HepG2 (cell line): Measurements from ENCODE around the gene CRNKL1. TPM values are rescaled to one million over a fixed set of nuclear protein-coding genes. Genes with fewer than 3 reads are reported as not detected.

Experiments used
- ATAC-seq: fragments of 200-7000 bp; cut with Tn5 transposase; 3 replicates; pipeline ENCODE4 v1.9.1; 2020; ENCODE audit warnings: mild to moderate bottlenecking, moderate library complexity
- BruUV-seq: library from RNA; stranded (reverse); fragments of 400-500 nt; replicated peaks from 2 replicates; lab custom pipeline; 2021; lab: Mats Ljungman, UMichigan
- CTCF ChIA-PET: fragments of 300-600 bp; formaldehyde crosslinking; extraction: SDS; loops from one replicate; lab custom pipeline; 2021; ENCODE audit warnings: low total read pairs, inconsistent platforms, low intra/inter-chr PET ratio; lab: Yijun Ruan, JAX
- POLR2A ChIA-PET: fragments of 350-600 bp; sonication (Branson Sonifier 250); formaldehyde crosslinking; loops from one replicate; lab custom pipeline; 2020; ENCODE audit warnings: antibody characterized with exemption, inconsistent platforms; lab: Yijun Ruan, JAX
- DNase-seq: peaks from one replicate; pipeline ENCODE4 v3.0.0-alpha.2; 2015; ENCODE audit warnings: low spot score
- FAIRE-seq: peaks from 3 replicates; lab custom pipeline; 2011; peaks lifted over from hg19 to GRCh38; lab: Jason Lieb, UNC
- H2AFZ ChIP-seq: one replicate; pipeline ENCODE4 v1.6.1; 2011; ENCODE audit warnings: low read length, inconsistent platforms
- H3K27ac ChIP-seq: fragments of 300-600 bp; 3 replicates; pipeline ENCODE4 v1.8.0; 2011; ENCODE audit warnings: mixed run types, mild to moderate bottlenecking, mixed read lengths, low read length, inconsistent platforms; ENCODE audit not compliant: insufficient read depth; ENCODE audit errors: extremely low read length
- H3K27me3 ChIP-seq, 2 experiments: fragments of 200-600 bp in 1 of 2; 2 replicates in 1 of 2; 3 replicates in 1 of 2; pipeline versions ENCODE4 v1.6.0 to v1.8.0; 2011; ENCODE audit warnings: low read length in 2 of 2, mild to moderate bottlenecking in 2 of 2, moderate library complexity in 2 of 2, inconsistent platforms in 1 of 2; ENCODE audit not compliant: insufficient read depth in 2 of 2, control insufficient read depth in 1 of 2
- H3K36me3 ChIP-seq, 2 experiments: fragments of 200-600 bp in 1 of 2; replicated peaks in 1 of 2; 2 replicates in 1 of 2; 3 replicates in 1 of 2; pipeline versions ENCODE4 v1.5.1 to v1.8.0; 2011; ENCODE audit warnings: low read length in 2 of 2, inconsistent platforms in 1 of 2; ENCODE audit not compliant: insufficient read depth in 2 of 2, control insufficient read depth in 1 of 2
- H3K4me1 ChIP-seq: 2 replicates; pipeline ENCODE4 v1.5.1; 2012; ENCODE audit warnings: low read length, inconsistent platforms; ENCODE audit not compliant: insufficient read depth
- H3K4me2 ChIP-seq: 2 replicates; pipeline ENCODE4 v1.6.0; 2011; ENCODE audit warnings: low read depth, low read length, inconsistent platforms
- H3K4me3 ChIP-seq, 3 experiments: fragments of 200-600 bp in 1 of 3; sonication (generic), shearing (Covaris generic) in 1 of 3; replicated peaks in 1 of 3; 2 replicates each; pipeline ENCODE4 v1.5.1; 2011 to 2016; ENCODE audit warnings: low read length in 3 of 3, inconsistent platforms in 2 of 3, low read depth in 2 of 3, mild to moderate bottlenecking in 2 of 3, control low read depth in 1 of 3, mixed read lengths in 1 of 3; ENCODE audit not compliant: insufficient read depth in 1 of 3
- H3K79me2 ChIP-seq: one replicate; pipeline ENCODE4 v1.6.1; 2011; ENCODE audit warnings: low read length, inconsistent platforms; ENCODE audit not compliant: insufficient read depth
- H3K9ac ChIP-seq: 2 replicates; pipeline ENCODE4 v1.6.0; 2011; ENCODE audit warnings: mild to moderate bottlenecking, low read depth, low read length, inconsistent platforms; ENCODE audit not compliant: insufficient read depth
- H3K9me3 ChIP-seq: 2 replicates; pipeline ENCODE4 v1.5.1; 2012; ENCODE audit warnings: mild to moderate bottlenecking, low read length
- H4K20me1 ChIP-seq: 2 replicates; pipeline ENCODE4 v1.6.0; 2011; ENCODE audit warnings: inconsistent platforms, mild to moderate bottlenecking, low read length, moderate library complexity; ENCODE audit not compliant: insufficient read depth
- ATF1 ChIP-seq: IDR thresholded peaks from 2 replicates; pipeline ENCODE4 v1.6.1; 2016; ENCODE audit warnings: mild to moderate bottlenecking, control low read depth
- EEA1 ChIP-seq: sonication (generic); formaldehyde crosslinking; IDR thresholded peaks from 2 replicates; pipeline ENCODE4 v1.5.1; 2020; ENCODE audit warnings: mild to moderate bottlenecking, missing genetic modification reagents, borderline replicate concordance
- GLMP ChIP-seq: sonication (generic); formaldehyde crosslinking; IDR thresholded peaks from 2 replicates; pipeline ENCODE4 v1.9.0; 2021; ENCODE audit warnings: missing genetic modification reagents, mild to moderate bottlenecking, borderline replicate concordance
- HIVEP1 ChIP-seq: sonication (generic); formaldehyde crosslinking; IDR thresholded peaks from 2 replicates; pipeline ENCODE4 v1.4.0; 2020; ENCODE audit warnings: mild to moderate bottlenecking, missing genetic modification reagents
- KLF16 ChIP-seq, 2 experiments: sonication (generic) in 1 of 2; formaldehyde crosslinking in 1 of 2; IDR thresholded peaks; 2 replicates each; pipeline versions ENCODE4 v1.6.1 to v1.8.0; 2016 to 2023; ENCODE audit warnings: missing genetic modification reagents in 2 of 2, missing compliant biosample characterization in 1 of 2
- KLF6 ChIP-seq: IDR thresholded peaks from 2 replicates; pipeline ENCODE4 v1.8.0; 2016; ENCODE audit warnings: missing biosample characterization, missing genetic modification reagents
- LCORL ChIP-seq, 2 experiments: fragments of 450-650 bp in 1 of 2; sonication (generic) in 1 of 2; formaldehyde crosslinking in 1 of 2; IDR thresholded peaks; 2 replicates each; pipeline versions ENCODE4 v1.5.0 to v1.6.1; 2017 to 2020; ENCODE audit warnings: antibody characterized with exemption in 1 of 2, missing genetic modification reagents in 1 of 2
- MNT ChIP-seq: fragments of 450-650 bp; IDR thresholded peaks from 2 replicates; pipeline ENCODE4 v1.6.1; 2016
- ZBTB8A ChIP-seq: sonication (generic); formaldehyde crosslinking; IDR thresholded peaks from 2 replicates; pipeline ENCODE4 v1.4.0; 2020; ENCODE audit warnings: mild to moderate bottlenecking, low read depth, missing genetic modification reagents, borderline replicate concordance
- ZMYM3 ChIP-seq: sonication (generic); formaldehyde crosslinking; IDR thresholded peaks from 2 replicates; pipeline ENCODE4 v1.5.1; 2020; ENCODE audit warnings: mild to moderate bottlenecking, missing genetic modification reagents
- ZNF225 ChIP-seq: sonication (generic); formaldehyde crosslinking; IDR thresholded peaks from 2 replicates; pipeline ENCODE4 v1.4.0; 2020; ENCODE audit warnings: mild to moderate bottlenecking, missing genetic modification reagents
- ZNF362 ChIP-seq: sonication (generic); formaldehyde crosslinking; IDR thresholded peaks from 2 replicates; pipeline ENCODE4 v1.4.0; 2020; ENCODE audit warnings: missing genetic modification reagents, mild to moderate bottlenecking, borderline replicate concordance
- ZNF609 ChIP-seq: sonication (generic); formaldehyde crosslinking; IDR thresholded peaks from 2 replicates; pipeline ENCODE4 v1.4.0; 2020; ENCODE audit warnings: mild to moderate bottlenecking, missing genetic modification reagents, borderline replicate concordance
- WGBS: methylation state at CpG from one replicate; pipeline ENCODE4 v1.1.6; 2017; ENCODE audit warnings: low lambda C conversion rate; 5-methylcytosine and 5-hydroxymethylcytosine counted together
- in situ Hi-C: cut with HindIII; loops from 2 replicates; pipeline ENCODE4 v1.10.0; 2017; ENCODE audit warnings: low pct_unique_long_range_greater_than_20kb; ENCODE audit not compliant: extremely low pct_ligation_motif_present
- intact Hi-C: fragments of 100-400 bp; cut with micrococcal nuclease; formaldehyde crosslinking; loops from one replicate; pipeline ENCODE4 v1.10.0; 2022; ENCODE audit not compliant: unreplicated experiment
- polyA plus RNA-seq, 8 experiments: library from polyadenylated mRNA; depleted of rRNA in 3 of 8; stranded (reverse) in 7 of 8; unstranded in 1 of 8; fragments of >200 nt; fragmentation: Illumina TruSeq in 4 of 8; extraction: Trizol in 4 of 8; gene quantifications; 2 replicates each; pipeline versions ENCODE4 v1.2.1 to v1.2.3, GENCODE V29; 2011 to 2016; ENCODE audit warnings: low read depth in 4 of 8, missing spikeins in 1 of 8, mixed read lengths in 1 of 8; ENCODE audit not compliant: insufficient read depth in 1 of 8
- total RNA-seq, 5 experiments: library from RNA; depleted of rRNA; stranded (reverse); fragments of >200 nt; fragmentation: Illumina TruSeq; extraction: Trizol; gene quantifications; 2 replicates each; pipeline ENCODE4 v1.2.3, GENCODE V29; 2016; ENCODE audit warnings: low read depth in 1 of 5

The CRNKL1 gene
- total and polyA plus RNA-seq, 2 of the 13 experiments (the other 11 are each of a cell fraction or from before 2014, with no cell fraction given): 12.3 to 64.5 TPM

- TF ChIP-seq ZNF609 (CRISPR knock-in tag) (no peak), EEA1 (CRISPR knock-in tag) (no peak), ZMYM3 (CRISPR knock-in tag) (0 out of 2 replicates have a peak, but pooled peaks have one; percentile 63), HIVEP1 (CRISPR knock-in tag) (0 out of 2 replicates have a peak, but pooled peaks have one; percentile 16)
- TF ChIP-seq, all 625 proteins: peak for 10
These were observed 53.1 kb downstream of the CRNKL1 start (continued) for GRCh38 chr20:19998990-19999705.

- H3K79me2 ChIP-seq: no peaks in the 10 kb centered on the region
- H3K4me1 ChIP-seq: peaks cover 54% of the 10 kb centered on the region
- in situ Hi-C loops (loop anchor here (5.0 kb wide), 1 partner anchor 210 kb away; no protein-coding TSS in a partner anchor), intact Hi-C loops (loop anchor here (5.0 kb wide), 2 partner anchors 80 to 110 kb away; no protein-coding TSS in a partner anchor)
- CTCF ChIA-PET: no interaction called here
- no peak overlapping the region for H3K27ac ChIP-seq
- no peak for FAIRE-seq
- WGBS: 92% methylated on average over 9 of the region's 9 CpGs
- no peak overlapping the region for H3K9ac ChIP-seq
- no peaks in the 10 kb centered on the region for H3K9me3 ChIP-seq
- DNase-seq: no peak
- H3K27me3 ChIP-seq: no peaks in the 10 kb centered on the region
- POLR2A ChIA-PET: no interaction called here
- no peak overlapping the region for H3K4me3 ChIP-seq
- no peak overlapping the region for H2AFZ ChIP-seq
- H4K20me1 ChIP-seq: no peaks in the 10 kb centered on the region
- no peaks in the 10 kb centered on the region for H3K36me3 ChIP-seq
- no peak overlapping the region for H3K4me2 ChIP-seq
- ATAC-seq: no peak
- BruUV-seq: no TSS peak
- no peak for TF ChIP-seq LCORL (IDR thresholded peaks at IDR 0.05)
- no peak for TF ChIP-seq LCORL (CRISPR knock-in tag; IDR thresholded peaks at IDR 0.05)
- no peak for TF ChIP-seq ZBTB8A
- TF ChIP-seq GLMP (CRISPR knock-in tag): no peak
- no peak for TF ChIP-seq MNT
- TF ChIP-seq ATF1 (CRISPR knock-in tag): no peak
- TF ChIP-seq ZNF225 (CRISPR knock-in tag): no peak
- TF ChIP-seq KLF6: no peak
- no peak for TF ChIP-seq KLF16 (CRISPR knock-in tag; IDR thresholded peaks at IDR 0.05)
- no peak for TF ChIP-seq ZNF362 (CRISPR knock-in tag)
These were observed 55.3 kb downstream of the CRNKL1 start for GRCh38 chr20:19996917-19997316.
